CD14-positive monocyte (primary cell): ENCODE results near the gene KSR1. TPM values are rescaled to one million over a fixed set of nuclear protein-coding genes. Genes with fewer than 3 reads are reported as not detected.

Experiments used
- DNase-seq, 3 donors: peaks; one replicate each; pipeline ENCODE4 v3.0.0-alpha.2; 2011 to 2022
- H2AFZ ChIP-seq: 2 replicates; pipeline ENCODE4 v1.6.0; 2012; ENCODE audit warnings: mild to moderate bottlenecking, low read depth, low read length, inconsistent platforms; ENCODE audit not compliant: insufficient read depth, poor library complexity, severe bottlenecking
- H3K27ac ChIP-seq, 2 donors: 1 replicate in 1 of 2; 2 replicates in 1 of 2; pipeline ENCODE4 v1.5.1; 2012 to 2013; ENCODE audit warnings: low read length in 2 of 2, control low read depth in 1 of 2, inconsistent platforms in 1 of 2, low read depth in 1 of 2, mild to moderate bottlenecking in 1 of 2
- H3K27me3 ChIP-seq, 2 donors: one replicate each; pipeline versions ENCODE4 v1.6.0 to v1.6.1; 2011 to 2013; ENCODE audit warnings: low read length in 2 of 2; ENCODE audit not compliant: control insufficient read depth in 2 of 2, insufficient read depth in 2 of 2
- H3K36me3 ChIP-seq, 2 donors: replicated peaks in 1 of 2; 1 replicate in 1 of 2; 2 replicates in 1 of 2; pipeline versions ENCODE4 v1.5.1 to v1.6.1; 2012 to 2013; ENCODE audit warnings: low read length in 2 of 2, control low read depth in 1 of 2, inconsistent platforms in 1 of 2, mild to moderate bottlenecking in 1 of 2; ENCODE audit not compliant: insufficient read depth in 2 of 2, control insufficient read depth in 1 of 2
- H3K4me1 ChIP-seq, 2 donors: 1 replicate in 1 of 2; 2 replicates in 1 of 2; pipeline versions ENCODE4 v1.5.1 to v1.6.1; 2012 to 2013; ENCODE audit warnings: low read length in 2 of 2, control low read depth in 1 of 2, inconsistent platforms in 1 of 2, mild to moderate bottlenecking in 1 of 2, moderate library complexity in 1 of 2; ENCODE audit not compliant: insufficient read depth in 2 of 2, control insufficient read depth in 1 of 2
- H3K4me2 ChIP-seq: replicated peaks from 2 replicates; pipeline ENCODE3; 2012; ENCODE audit warnings: low read length, moderate library complexity, mild to moderate bottlenecking; ENCODE audit not compliant: poor library complexity, severe bottlenecking; ENCODE audit errors: extremely low read depth
- H3K4me3 ChIP-seq, 3 experiments: fragments of 200-600 bp in 1 of 3; sonication (generic) in 1 of 3; replicated peaks in 1 of 3; 1 replicate in 2 of 3; 2 replicates in 1 of 3; pipeline ENCODE4 v1.5.1; 2011 to 2013; ENCODE audit warnings: low read length in 3 of 3, mild to moderate bottlenecking in 3 of 3, control low read depth in 2 of 3, low read depth in 2 of 3, inconsistent platforms in 1 of 3, moderate library complexity in 1 of 3
- H3K79me2 ChIP-seq: 2 replicates; pipeline ENCODE4 v1.6.0; 2012; ENCODE audit warnings: mild to moderate bottlenecking, control low read depth, inconsistent platforms, low read length, moderate library complexity; ENCODE audit not compliant: insufficient read depth
- H3K9ac ChIP-seq: 2 replicates; pipeline ENCODE4 v1.6.0; 2017; ENCODE audit warnings: low read length, mild to moderate bottlenecking; ENCODE audit not compliant: insufficient read depth, poor library complexity, severe bottlenecking
- H3K9me3 ChIP-seq, 2 donors: replicated peaks in 1 of 2; 1 replicate in 1 of 2; 2 replicates in 1 of 2; pipeline versions ENCODE4 v1.5.1 to v1.6.1; 2012 to 2013; ENCODE audit warnings: low read length in 2 of 2, control low read depth in 1 of 2; ENCODE audit not compliant: control insufficient read depth in 1 of 2, insufficient read depth in 1 of 2
- H4K20me1 ChIP-seq: 2 replicates; pipeline ENCODE4 v1.6.0; 2012; ENCODE audit warnings: mild to moderate bottlenecking, low read length, control low read depth, moderate library complexity; ENCODE audit not compliant: insufficient read depth
- H3K27ac Mint-ChIP-seq, 7 donors: one replicate each; pipeline ENCODE4 v1.8.0; 2020; ENCODE audit warnings: mild to moderate bottlenecking in 7 of 7, mixed read lengths in 7 of 7, moderate library complexity in 6 of 7, inconsistent platforms in 2 of 7
- H3K27me3 Mint-ChIP-seq, 3 donors: one replicate each; pipeline ENCODE4 v1.8.0; 2021 to 2022; ENCODE audit warnings: low read depth in 3 of 3, mild to moderate bottlenecking in 3 of 3, mixed read lengths in 3 of 3, moderate library complexity in 3 of 3, inconsistent platforms in 1 of 3
- H3K36me3 Mint-ChIP-seq, 2 donors: one replicate each; pipeline ENCODE4 v1.8.0; 2020; ENCODE audit warnings: mixed read lengths in 2 of 2, inconsistent platforms in 1 of 2, mild to moderate bottlenecking in 1 of 2
- H3K4me1 Mint-ChIP-seq: one replicate; pipeline ENCODE4 v1.8.0; 2020; ENCODE audit warnings: mild to moderate bottlenecking, mixed read lengths
- H3K4me3 Mint-ChIP-seq, 2 donors: one replicate each; pipeline ENCODE4 v1.8.0; 2020; ENCODE audit warnings: mild to moderate bottlenecking in 2 of 2, mixed read lengths in 2 of 2, moderate library complexity in 1 of 2
- H3K9me3 Mint-ChIP-seq, 7 donors: one replicate each; pipeline ENCODE4 v1.8.0; 2020 to 2022; ENCODE audit warnings: mixed read lengths in 7 of 7, mild to moderate bottlenecking in 6 of 7, moderate library complexity in 6 of 7, inconsistent platforms in 2 of 7
- WGBS: methylation state at CpG from one replicate; pipeline ENCODE4 v1.1.5; 2013; ENCODE audit warnings: missing lambda C conversion rate; ENCODE audit not compliant: insufficient coverage; 5-methylcytosine and 5-hydroxymethylcytosine counted together
- intact Hi-C, 2 donors: fragments of 100-400 bp; cut with micrococcal nuclease; formaldehyde crosslinking; loops; one replicate each; pipeline versions ENCODE4 v1.15.0 to v1.15.1; 2023
- polyA plus RNA-seq, 3 donors: library from polyadenylated mRNA; depleted of rRNA in 1 of 3; unstranded in 2 of 3; stranded (reverse) in 1 of 3; fragments of 300-500 nt in 2 of 3; fragments of >200 nt in 1 of 3; fragmentation: Illumina TruSeq in 2 of 3; gene quantifications; 1 replicate in 2 of 3; 2 replicates in 1 of 3; pipeline ENCODE4 v1.2.3, GENCODE V29; 2012 to 2021
- TF ChIP-seq, protein P1 (sequence below): fragments of 200-600 bp; IDR thresholded peaks from one replicate; pipeline ENCODE4 v1.8.0; 2022; ENCODE audit warnings: antibody characterized with exemption, mild to moderate bottlenecking

KSR1 gene
- polyA plus RNA-seq, 3 donors, result 1.2 to 111 (median 4.2) TPM

DNA sequence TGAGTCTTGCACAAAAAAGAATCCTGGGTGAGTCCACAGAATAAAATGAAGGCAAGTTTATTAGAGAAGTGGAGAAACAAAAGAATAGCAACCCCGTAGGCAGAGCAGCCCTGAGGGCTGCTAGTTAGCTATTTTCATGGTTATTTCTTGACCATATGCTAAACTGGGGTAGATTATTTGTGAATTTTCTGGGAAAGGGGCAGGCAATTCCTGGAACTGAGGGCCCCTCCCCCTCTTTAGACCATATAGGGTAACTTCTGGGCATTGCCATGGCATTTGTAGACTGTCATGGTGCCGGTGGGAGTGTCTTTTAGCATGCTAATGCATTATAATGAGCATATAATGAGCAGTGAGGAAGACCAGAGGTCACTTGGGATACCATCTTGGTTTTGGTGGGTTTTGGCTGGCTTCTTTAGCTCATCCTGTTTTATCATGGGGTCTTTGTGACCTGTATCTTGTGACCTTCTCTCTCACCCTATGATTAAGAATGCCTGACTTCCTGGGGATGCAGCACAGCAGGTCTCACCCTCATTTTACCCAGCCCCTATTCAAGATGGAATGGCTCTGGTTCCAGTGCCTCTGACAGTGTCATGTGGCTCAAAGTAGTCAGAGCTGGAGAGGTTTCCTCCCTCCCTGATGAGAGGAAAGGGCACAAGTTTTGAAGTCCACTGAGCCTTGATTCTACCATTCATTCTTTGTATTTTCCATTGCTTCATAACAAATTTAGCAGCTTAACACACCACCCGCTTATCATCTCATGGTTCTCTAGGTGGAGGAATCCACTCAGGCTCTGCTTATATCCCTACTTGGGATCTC, 119.1 kb downstream of the KSR1 start:
- peak overlapping the region in 2 of 7 donors; percentile 39 to 61 for H3K27ac Mint-ChIP-seq

DNA sequence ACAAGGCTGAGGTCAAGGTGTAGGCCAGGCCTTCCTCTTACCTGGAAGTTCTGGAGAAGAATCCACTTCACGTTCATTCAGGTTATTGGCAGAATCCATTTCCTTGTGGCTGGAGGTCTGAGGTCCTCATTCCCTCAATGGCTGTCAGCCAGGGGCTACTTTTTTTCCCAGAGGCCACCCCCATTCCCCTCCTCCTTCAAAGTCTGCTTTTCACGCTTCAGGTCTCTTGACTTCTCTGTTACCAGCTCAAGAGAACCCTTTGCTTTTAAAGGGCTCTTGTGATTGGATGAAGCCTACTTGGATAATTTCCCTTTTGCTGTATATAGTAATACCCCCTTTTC, 119.6 kb downstream of the KSR1 start:
- peaks cover 99% of the 10 kb centered on the region for H4K20me1 ChIP-seq
- H3K27me3 ChIP-seq, result no peaks in the 10 kb centered on the region
- no peak overlapping the region for H3K4me2 ChIP-seq
- H3K36me3 Mint-ChIP-seq, result peaks cover 38 to 49% of the 10 kb centered on the region in 2 donors
- peaks cover 0 to 2% (median 0%) of the 10 kb centered on the region in 7 donors for H3K9me3 Mint-ChIP-seq
- no peaks in the 10 kb centered on the region for H3K27me3 Mint-ChIP-seq
- intact Hi-C loops, result no loop called here
- TF ChIP-seq, protein P1, sequence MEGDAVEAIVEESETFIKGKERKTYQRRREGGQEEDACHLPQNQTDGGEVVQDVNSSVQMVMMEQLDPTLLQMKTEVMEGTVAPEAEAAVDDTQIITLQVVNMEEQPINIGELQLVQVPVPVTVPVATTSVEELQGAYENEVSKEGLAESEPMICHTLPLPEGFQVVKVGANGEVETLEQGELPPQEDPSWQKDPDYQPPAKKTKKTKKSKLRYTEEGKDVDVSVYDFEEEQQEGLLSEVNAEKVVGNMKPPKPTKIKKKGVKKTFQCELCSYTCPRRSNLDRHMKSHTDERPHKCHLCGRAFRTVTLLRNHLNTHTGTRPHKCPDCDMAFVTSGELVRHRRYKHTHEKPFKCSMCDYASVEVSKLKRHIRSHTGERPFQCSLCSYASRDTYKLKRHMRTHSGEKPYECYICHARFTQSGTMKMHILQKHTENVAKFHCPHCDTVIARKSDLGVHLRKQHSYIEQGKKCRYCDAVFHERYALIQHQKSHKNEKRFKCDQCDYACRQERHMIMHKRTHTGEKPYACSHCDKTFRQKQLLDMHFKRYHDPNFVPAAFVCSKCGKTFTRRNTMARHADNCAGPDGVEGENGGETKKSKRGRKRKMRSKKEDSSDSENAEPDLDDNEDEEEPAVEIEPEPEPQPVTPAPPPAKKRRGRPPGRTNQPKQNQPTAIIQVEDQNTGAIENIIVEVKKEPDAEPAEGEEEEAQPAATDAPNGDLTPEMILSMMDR, result no peak
- no peak for DNase-seq
- no peak overlapping the region for H2AFZ ChIP-seq
- peak overlapping the region in 2 of 7 donors; percentile 39 to 61 for H3K27ac Mint-ChIP-seq
- H3K27ac ChIP-seq, result no peak overlapping the region
- no peak overlapping the region for H3K4me3 Mint-ChIP-seq
- no peak overlapping the region for H3K9ac ChIP-seq
- H3K79me2 ChIP-seq, result peaks cover 3% of the 10 kb centered on the region
- WGBS, result 100% methylated on average over 1 of the region's 2 CpGs
- H3K4me3 ChIP-seq, result no peak overlapping the region
- H3K36me3 ChIP-seq, result peaks cover 14 to 26% of the 10 kb centered on the region in 2 donors
- H3K4me1 ChIP-seq, result no peaks in the 10 kb centered on the region
- H3K9me3 ChIP-seq, result no peaks in the 10 kb centered on the region
- peaks cover 24% of the 10 kb centered on the region for H3K4me1 Mint-ChIP-seq

More for the DNA sequence above, 119.1 kb downstream of the KSR1 start:
- Histone ChIP-seq H3K27me3 (no peaks in the 10 kb centered on the region), H3K9ac (no peak overlapping the region), H4K20me1 (peaks cover 99% of the 10 kb centered on the region), H3K36me3 (peaks cover 14 to 30% of the 10 kb centered on the region in 2 donors), H2AFZ (no peak overlapping the region), H3K4me3 (no peak overlapping the region), H3K79me2 (peaks cover 3% of the 10 kb centered on the region), H3K27ac (no peak overlapping the region), H3K4me2 (no peak overlapping the region), H3K9me3 (no peaks in the 10 kb centered on the region), H3K4me1 (no peaks in the 10 kb centered on the region)
- H3K27me3 Mint-ChIP-seq, result no peaks in the 10 kb centered on the region
- no peak for DNase-seq
- peaks cover 40 to 53% of the 10 kb centered on the region in 2 donors for H3K36me3 Mint-ChIP-seq
- peaks cover 0 to 2% (median 0%) of the 10 kb centered on the region in 7 donors for H3K9me3 Mint-ChIP-seq
- WGBS, result 100% methylated on average over 1 of the region's 3 CpGs
- intact Hi-C loops, result no loop called here
- peaks cover 22% of the 10 kb centered on the region for H3K4me1 Mint-ChIP-seq
- no peak overlapping the region for H3K4me3 Mint-ChIP-seq
- TF ChIP-seq, protein P1, result no peak
